Neural cell (in vitro differentiated cells): Measurements from ENCODE around the gene TEAD4.

Experiments used
- EP300 ChIP-seq: fragments of 450-650 bp; conservative IDR thresholded peaks from 2 replicates; pipeline ENCODE4 v1.6.1; 2014; ENCODE audit warnings: antibody characterized with exemption, mild to moderate bottlenecking, moderate library complexity; ENCODE audit not compliant: poor library complexity, severe bottlenecking
- POLR2AphosphoS5 ChIP-seq: IDR thresholded peaks from 2 replicates; pipeline ENCODE4 v1.6.1; 2012
- TF ChIP-seq, protein P1 (sequence below): fragments of 450-650 bp; IDR thresholded peaks from 2 replicates; pipeline ENCODE4 v1.5.1; 2014; ENCODE audit warnings: antibody characterized with exemption, mild to moderate bottlenecking, moderate library complexity; ENCODE audit not compliant: poor library complexity, severe bottlenecking

DNA sequence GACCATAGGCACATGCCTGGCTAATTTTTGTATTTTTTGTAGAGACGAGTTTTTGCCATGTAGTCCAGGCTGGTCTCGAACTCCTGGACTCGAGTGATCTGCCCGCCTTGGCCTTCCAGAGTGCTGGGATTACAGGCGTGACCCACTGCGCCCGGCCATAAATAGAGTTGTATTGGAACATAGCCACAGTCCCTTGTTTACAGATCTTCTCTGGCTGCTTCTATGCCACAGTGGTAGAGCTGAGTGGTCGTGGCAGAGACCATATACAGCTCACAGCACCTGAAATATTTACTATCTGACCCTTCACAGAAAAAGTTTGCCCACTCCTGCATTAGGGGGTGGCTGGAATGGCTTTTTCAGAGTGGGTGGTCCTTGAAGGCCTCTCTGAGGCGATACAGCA, 90.0 kb downstream of the TEAD4 start:
- TF ChIP-seq, protein P1, sequence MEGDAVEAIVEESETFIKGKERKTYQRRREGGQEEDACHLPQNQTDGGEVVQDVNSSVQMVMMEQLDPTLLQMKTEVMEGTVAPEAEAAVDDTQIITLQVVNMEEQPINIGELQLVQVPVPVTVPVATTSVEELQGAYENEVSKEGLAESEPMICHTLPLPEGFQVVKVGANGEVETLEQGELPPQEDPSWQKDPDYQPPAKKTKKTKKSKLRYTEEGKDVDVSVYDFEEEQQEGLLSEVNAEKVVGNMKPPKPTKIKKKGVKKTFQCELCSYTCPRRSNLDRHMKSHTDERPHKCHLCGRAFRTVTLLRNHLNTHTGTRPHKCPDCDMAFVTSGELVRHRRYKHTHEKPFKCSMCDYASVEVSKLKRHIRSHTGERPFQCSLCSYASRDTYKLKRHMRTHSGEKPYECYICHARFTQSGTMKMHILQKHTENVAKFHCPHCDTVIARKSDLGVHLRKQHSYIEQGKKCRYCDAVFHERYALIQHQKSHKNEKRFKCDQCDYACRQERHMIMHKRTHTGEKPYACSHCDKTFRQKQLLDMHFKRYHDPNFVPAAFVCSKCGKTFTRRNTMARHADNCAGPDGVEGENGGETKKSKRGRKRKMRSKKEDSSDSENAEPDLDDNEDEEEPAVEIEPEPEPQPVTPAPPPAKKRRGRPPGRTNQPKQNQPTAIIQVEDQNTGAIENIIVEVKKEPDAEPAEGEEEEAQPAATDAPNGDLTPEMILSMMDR, result no peak
- TF ChIP-seq EP300, result no peak
- TF ChIP-seq POLR2AphosphoS5, result no peak
